ES-I3 (cell line): ENCODE data around the gene INSIG1.

Experiments
- H3K36me3 ChIP-seq: 2 replicates; pipeline ENCODE4 v1.6.1; 2013; ENCODE audit warnings: mild to moderate bottlenecking, low read length, control low read depth, moderate library complexity; ENCODE audit not compliant: insufficient read depth
- H3K4me1 ChIP-seq: 2 replicates; pipeline ENCODE4 v1.6.1; 2013; ENCODE audit warnings: mild to moderate bottlenecking, control low read depth, low read length; ENCODE audit not compliant: insufficient read depth
- H3K9ac ChIP-seq: 2 replicates; pipeline ENCODE4 v1.6.1; 2013; ENCODE audit warnings: low read depth, mild to moderate bottlenecking, low read length, moderate library complexity
- H3K9me3 ChIP-seq: 2 replicates; pipeline ENCODE4 v1.6.1; 2013; ENCODE audit warnings: mild to moderate bottlenecking, low read length, moderate library complexity; ENCODE audit not compliant: control insufficient read depth, insufficient read depth

INSIG1 gene

GRCh38 chr7:155296788-155297516 is 726 bp upstream of the INSIG1 start:
- H3K9me3 ChIP-seq: no peaks in the 10 kb centered on the region
- H3K9ac ChIP-seq: peak overlapping the region; percentile 75
- peaks cover 6% of the 10 kb centered on the region; the same call in 1 of the 2 replicates for H3K36me3 ChIP-seq
- peaks cover 3% of the 10 kb centered on the region; the same call in 1 of the 2 replicates for H3K4me1 ChIP-seq

- Histone ChIP-seq H3K9ac (peak overlapping the region; percentile 75), H3K4me1 (peaks cover 3% of the 10 kb centered on the region; the same call in 1 of the 2 replicates), H3K9me3 (no peaks in the 10 kb centered on the region), H3K36me3 (peaks cover 6% of the 10 kb centered on the region; the same call in 1 of the 2 replicates)
Measured at GRCh38 chr7:155298288-155298833, 683 bp downstream of the INSIG1 start.

- H3K9ac ChIP-seq: peak overlapping the region; percentile 75; the same call in 1 of the 2 replicates
- H3K36me3 ChIP-seq: peaks cover 10% of the 10 kb centered on the region
- H3K9me3 ChIP-seq: no peaks in the 10 kb centered on the region
- peaks cover 3% of the 10 kb centered on the region; the same call in 1 of the 2 replicates for H3K4me1 ChIP-seq
Measured at GRCh38 chr7:155298834-155299534, 1.3 kb downstream of the INSIG1 start.

- H3K4me1 ChIP-seq: peaks cover 3% of the 10 kb centered on the region; the same call in 1 of the 2 replicates
- H3K9ac ChIP-seq: peak overlapping the region; percentile 75; the same call in 1 of the 2 replicates
- no peaks in the 10 kb centered on the region for H3K9me3 ChIP-seq
- H3K36me3 ChIP-seq: peaks cover 10% of the 10 kb centered on the region
Measured at GRCh38 chr7:155299535-155300202, 2.0 kb downstream of the INSIG1 start.

GRCh38 chr7:155300641-155301452 is 3.2 kb downstream of the INSIG1 start:
- peaks cover 10% of the 10 kb centered on the region for H3K36me3 ChIP-seq
- no peak overlapping the region for H3K9ac ChIP-seq
- no peaks in the 10 kb centered on the region for H3K9me3 ChIP-seq
- peaks cover 3% of the 10 kb centered on the region; the same call in 1 of the 2 replicates for H3K4me1 ChIP-seq

GRCh38 chr7:155303039-155303593 is 5.4 kb downstream of the INSIG1 start:
- Histone ChIP-seq H3K4me1 (peaks cover 3% of the 10 kb centered on the region; the same call in 1 of the 2 replicates), H3K36me3 (peaks cover 10% of the 10 kb centered on the region)

GRCh38 chr7:155303897-155304296 is 6.2 kb downstream of the INSIG1 start:
- peaks cover 3% of the 10 kb centered on the region; the same call in 1 of the 2 replicates for H3K4me1 ChIP-seq
- peaks cover 15% of the 10 kb centered on the region for H3K36me3 ChIP-seq
- H3K9ac ChIP-seq: no peak overlapping the region
- no peaks in the 10 kb centered on the region for H3K9me3 ChIP-seq

More at GRCh38 chr7:155303039-155303593, 5.4 kb downstream of the INSIG1 start:
- no peaks in the 10 kb centered on the region for H3K9me3 ChIP-seq
- no peak overlapping the region for H3K9ac ChIP-seq

- peaks cover 14% of the 10 kb centered on the region for H3K36me3 ChIP-seq
Measured at GRCh38 chr7:155305231-155305904, 7.7 kb downstream of the INSIG1 start.

GRCh38 chr7:155306673-155307470 is 9.2 kb downstream of the INSIG1 start:
- Histone ChIP-seq H3K4me1 (no peaks in the 10 kb centered on the region), H3K36me3 (peaks cover 11% of the 10 kb centered on the region), H3K9ac (no peak overlapping the region), H3K9me3 (no peaks in the 10 kb centered on the region)

More at GRCh38 chr7:155305231-155305904, 7.7 kb downstream of the INSIG1 start:
- no peaks in the 10 kb centered on the region for H3K9me3 ChIP-seq
- H3K9ac ChIP-seq: no peak overlapping the region
- no peaks in the 10 kb centered on the region for H3K4me1 ChIP-seq

GRCh38 chr7:155308330-155309020 is 10.8 kb downstream of the INSIG1 start:
- no peaks in the 10 kb centered on the region for H3K9me3 ChIP-seq
- no peaks in the 10 kb centered on the region for H3K4me1 ChIP-seq
- no peak overlapping the region for H3K9ac ChIP-seq
- peaks cover 10% of the 10 kb centered on the region for H3K36me3 ChIP-seq

GRCh38 chr7:155309021-155309338 is 11.3 kb downstream of the INSIG1 start:
- Histone ChIP-seq H3K4me1 (no peaks in the 10 kb centered on the region), H3K9me3 (no peaks in the 10 kb centered on the region), H3K36me3 (peaks cover 7% of the 10 kb centered on the region), H3K9ac (no peak overlapping the region)
